ENCODE measurements around the gene ZNF716.
"Not testable (repeated sequence)": the region's sequence is repeated elsewhere in the genome, so short reads cannot be mapped to it uniquely, and the experiment has no call there.

Gene ZNF716

DNA sequence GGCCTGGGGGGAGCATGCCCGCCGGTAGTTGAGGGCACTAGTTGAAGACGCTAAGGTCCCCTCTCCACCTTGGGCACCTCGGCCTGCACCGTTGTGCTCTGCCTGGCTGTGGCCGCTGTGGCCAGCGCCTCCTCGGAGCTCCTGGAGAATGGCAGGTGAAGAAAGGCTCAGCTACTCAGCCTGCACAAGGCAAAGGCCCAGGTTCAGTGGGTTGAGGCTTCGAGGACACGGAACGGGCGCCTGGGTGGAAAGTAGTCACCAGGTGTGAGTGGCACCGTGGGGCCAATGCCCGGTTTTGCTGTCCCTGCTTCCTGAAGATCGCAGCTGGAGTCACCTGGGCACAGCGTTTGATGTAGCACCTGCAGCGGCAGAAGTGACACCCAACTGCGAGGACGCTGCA is 12.4 kb upstream of the ZNF716 start:
- in situ Hi-C loops (cut with HindIII; ENCODE audit: low pct_unique_long_range_greater_than_20kb, low sequenced_read_pairs), result no loop called here
- TF ChIP-seq JUND (IDR thresholded peaks at IDR 0.05; ENCODE audit: low read depth), result no peak
- no peak for DNase-seq (ENCODE audit: low read depth in 1 of 2, low spot score in 1 of 2)

DNA sequence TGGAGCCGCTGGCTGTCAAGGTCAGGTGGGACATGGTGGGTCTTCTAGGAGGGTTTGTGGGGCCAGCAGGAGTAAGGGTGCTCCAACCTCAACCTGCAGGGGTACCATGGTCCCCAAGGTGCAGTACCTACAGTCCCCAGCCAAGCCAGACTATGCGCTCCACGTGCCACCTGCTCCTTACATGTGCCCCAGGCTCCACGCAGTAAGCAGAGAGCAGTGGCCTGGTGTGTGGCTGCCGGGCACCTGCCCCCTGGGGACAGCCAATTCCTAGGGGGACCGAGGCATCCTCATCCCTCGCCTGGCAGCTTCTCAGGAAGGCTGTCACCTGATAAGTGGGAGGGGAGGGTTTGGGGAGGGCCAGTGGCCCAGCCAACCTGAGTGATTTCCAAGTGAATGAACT is 11.7 kb upstream of the ZNF716 start:
- TF ChIP-seq JUND (IDR thresholded peaks at IDR 0.05; ENCODE audit: low read depth), result no peak
- DNase-seq (ENCODE audit: low read depth in 1 of 2, low spot score in 1 of 2), result no peak
- in situ Hi-C loops (cut with HindIII; ENCODE audit: low pct_unique_long_range_greater_than_20kb, low sequenced_read_pairs), result no loop called here

DNA sequence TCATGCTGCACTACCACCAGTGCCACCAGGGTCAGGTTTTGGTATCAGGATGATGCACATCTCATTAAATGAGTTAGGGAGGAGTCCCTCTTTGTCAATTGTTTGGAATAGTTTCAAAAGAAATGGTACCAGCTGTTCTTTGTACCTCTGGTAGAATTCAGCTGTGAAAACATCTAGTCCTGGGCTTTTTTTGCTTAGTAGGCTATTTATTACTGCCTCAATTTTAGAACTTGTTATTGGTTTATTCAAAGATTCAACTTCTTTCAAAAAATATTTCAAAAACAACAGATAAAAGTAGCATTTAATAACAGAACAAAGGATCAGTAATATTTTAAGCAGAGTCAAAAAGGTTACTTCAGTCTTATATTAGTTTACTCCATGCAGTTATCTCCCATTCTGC is 6.4 kb upstream of the ZNF716 start:
- in situ Hi-C loops (cut with HindIII; ENCODE audit: low pct_unique_long_range_greater_than_20kb, low sequenced_read_pairs), result no loop called here
- no peak for TF ChIP-seq JUND (IDR thresholded peaks at IDR 0.05; ENCODE audit: low read depth)
- DNase-seq (ENCODE audit: low read depth in 1 of 2, low spot score in 1 of 2), result no peak

DNA sequence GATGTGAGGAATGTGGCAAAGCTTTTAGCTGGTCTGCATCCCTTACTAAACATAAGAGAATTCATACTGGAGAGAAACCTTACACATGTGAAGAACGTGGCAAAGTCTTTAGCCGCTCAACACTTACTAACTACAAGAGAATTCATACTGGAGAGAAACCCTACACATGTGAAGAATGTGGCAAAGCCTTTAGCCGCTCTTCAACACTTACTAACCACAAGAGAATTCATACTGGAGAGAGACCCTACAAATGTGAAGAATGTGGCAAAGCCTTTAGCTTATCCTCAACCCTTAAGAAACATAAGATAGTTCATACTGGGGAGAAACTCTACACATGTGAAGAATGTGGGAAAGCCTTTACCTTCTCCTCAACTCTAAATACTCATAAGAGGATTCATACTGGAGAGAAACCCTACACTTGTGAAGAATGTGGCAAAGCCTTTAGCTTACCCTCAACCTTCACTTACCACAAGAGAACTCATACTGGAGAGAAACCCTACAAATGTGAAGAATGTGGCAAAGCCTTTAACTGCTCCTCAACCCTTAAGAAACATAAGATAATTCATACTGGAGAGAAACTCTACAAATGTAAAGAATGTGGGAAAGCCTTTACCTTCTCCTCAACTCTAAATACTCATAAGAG is 19.3 kb downstream of the ZNF716 start:
- in situ Hi-C loops (cut with HindIII; ENCODE audit: low pct_unique_long_range_greater_than_20kb, low sequenced_read_pairs); DNase-seq (ENCODE audit: low read depth in 1 of 2, low spot score in 1 of 2): not testable (repeated sequence)

DNA sequence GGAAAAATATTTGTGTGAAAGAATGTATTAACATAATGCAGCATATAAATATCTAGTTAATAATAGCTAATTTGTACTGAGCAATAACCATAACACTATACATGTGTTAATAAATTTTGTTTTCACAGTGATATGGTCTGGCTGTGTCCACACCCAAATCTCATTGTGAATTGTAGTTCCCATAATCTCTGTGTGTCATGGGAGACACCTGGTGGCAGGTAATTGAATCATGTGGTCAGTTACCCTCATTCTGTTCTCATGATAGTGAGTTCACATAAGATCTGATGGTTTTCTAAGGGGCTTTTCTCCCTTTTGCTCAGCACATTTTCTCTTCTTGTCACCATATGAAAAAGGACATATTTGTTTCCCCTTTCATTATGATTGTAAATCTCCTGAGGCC is 30.3 kb downstream of the ZNF716 start:
- DNase-seq (ENCODE audit: low read depth in 1 of 2, low spot score in 1 of 2), result peak in 1 of 2 experiments; percentile 73
- in situ Hi-C loops (cut with HindIII; ENCODE audit: low pct_unique_long_range_greater_than_20kb, low sequenced_read_pairs), result not testable (repeated sequence)

DNA sequence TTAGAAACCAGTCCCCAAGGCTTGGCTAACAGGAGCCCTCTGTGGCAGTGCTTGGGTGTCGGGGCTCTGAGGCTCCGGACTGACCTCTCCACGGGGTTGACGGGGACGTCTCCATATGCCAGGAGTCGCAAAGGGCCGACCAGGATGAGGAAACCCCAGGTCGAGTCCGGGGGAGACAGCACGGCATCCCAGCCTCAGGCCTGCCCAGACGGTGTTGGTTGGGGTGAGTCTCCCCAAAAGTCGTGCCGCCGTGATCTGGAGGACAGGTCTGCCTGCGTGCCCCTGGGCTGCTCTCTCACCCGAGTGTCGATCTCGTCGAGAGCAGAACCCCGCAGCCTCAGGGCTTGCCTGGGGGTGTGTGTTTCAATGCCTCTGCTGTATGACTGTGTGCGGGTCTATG is 35.0 kb downstream of the ZNF716 start:
- in situ Hi-C loops (cut with HindIII; ENCODE audit: low pct_unique_long_range_greater_than_20kb, low sequenced_read_pairs); DNase-seq (ENCODE audit: low read depth in 1 of 2, low spot score in 1 of 2): not testable (repeated sequence)

DNA sequence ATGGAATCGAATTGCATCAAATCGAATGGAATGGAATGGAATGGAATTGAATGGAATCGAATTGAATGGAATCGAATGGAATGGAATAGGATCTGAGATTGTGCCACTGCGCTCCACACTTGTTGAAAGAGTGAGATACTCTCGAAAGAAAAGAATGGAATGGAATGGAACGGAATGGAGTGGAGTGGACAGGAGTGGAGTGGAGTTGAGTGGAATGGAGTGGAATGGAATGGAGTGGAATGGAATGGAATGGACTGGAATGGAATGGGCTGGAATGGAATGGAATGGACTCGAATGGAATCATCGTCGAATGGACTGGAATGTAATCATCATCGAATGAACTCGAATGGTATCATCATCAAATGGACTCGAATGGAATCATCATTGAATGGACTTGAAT is 38.0 kb downstream of the ZNF716 start:
- in situ Hi-C loops (cut with HindIII; ENCODE audit: low pct_unique_long_range_greater_than_20kb, low sequenced_read_pairs), result no loop called here
- no peak for DNase-seq (ENCODE audit: low read depth in 1 of 2, low spot score in 1 of 2)
- TF ChIP-seq JUND (IDR thresholded peaks at IDR 0.05; ENCODE audit: low read depth), result no peak

DNA sequence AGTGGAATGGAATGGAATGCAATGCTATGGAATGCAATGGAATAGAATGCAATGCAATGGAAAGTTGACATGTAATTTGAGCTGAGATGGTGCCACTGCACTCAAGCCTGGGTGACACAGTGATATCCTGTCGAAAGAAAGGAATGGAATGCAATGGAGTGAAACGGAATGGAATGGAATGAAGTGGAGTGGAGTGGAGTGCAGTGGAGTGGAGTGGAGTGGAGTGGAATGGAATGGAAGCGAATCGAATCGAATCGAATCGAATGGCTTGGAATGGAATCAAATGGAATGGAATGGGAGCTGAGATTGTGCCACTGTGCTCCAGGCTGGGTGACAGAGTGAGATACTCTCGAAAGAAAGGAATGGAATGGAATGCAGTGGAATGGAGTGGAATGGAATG is 45.1 kb downstream of the ZNF716 start:
- in situ Hi-C loops (cut with HindIII; ENCODE audit: low pct_unique_long_range_greater_than_20kb, low sequenced_read_pairs); DNase-seq (ENCODE audit: low read depth in 1 of 2, low spot score in 1 of 2): not testable (repeated sequence)

DNA sequence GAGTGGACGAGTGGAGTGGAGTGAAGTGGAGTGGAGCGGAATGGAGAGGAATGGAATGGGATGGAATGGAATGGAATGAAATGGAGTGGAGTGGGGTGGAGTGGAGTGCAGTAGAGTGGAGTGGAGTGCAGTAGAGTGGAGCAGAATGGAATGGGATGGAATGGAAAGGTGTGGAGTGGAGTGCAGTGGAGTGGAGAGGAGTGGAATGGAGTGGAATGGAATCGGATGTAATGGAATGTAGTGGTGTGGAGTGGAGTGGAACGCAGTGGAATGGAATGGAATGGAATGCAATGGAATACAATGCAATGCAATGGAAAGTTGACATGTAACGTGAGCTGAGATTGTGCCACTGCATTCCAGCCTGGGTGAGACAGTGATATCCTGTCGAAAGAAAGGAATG is 46.4 kb downstream of the ZNF716 start:
- in situ Hi-C loops (cut with HindIII; ENCODE audit: low pct_unique_long_range_greater_than_20kb, low sequenced_read_pairs), result no loop called here
- no peak for TF ChIP-seq JUND (IDR thresholded peaks at IDR 0.05; ENCODE audit: low read depth)
- no peak for DNase-seq (ENCODE audit: low read depth in 1 of 2, low spot score in 1 of 2)

DNA sequence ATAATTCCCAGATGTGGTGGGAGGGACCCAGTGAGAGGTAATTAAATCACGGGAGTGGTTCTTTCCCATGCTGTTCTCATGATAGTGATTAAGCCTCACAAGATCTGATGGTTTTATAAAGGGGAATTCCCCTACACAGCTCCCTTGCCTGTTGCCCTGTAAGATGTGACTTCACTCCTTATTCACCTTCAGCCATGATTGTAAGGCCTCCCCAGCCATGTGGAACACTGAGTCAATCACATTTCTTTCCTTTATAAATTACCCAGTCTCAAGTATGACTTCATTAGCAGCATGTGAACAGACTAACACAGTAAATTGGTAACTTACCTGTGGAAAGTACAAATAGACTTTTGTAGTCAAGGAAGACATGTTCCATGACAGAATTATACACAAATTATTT is 55.2 kb downstream of the ZNF716 start:
- DNase-seq (ENCODE audit: low read depth in 1 of 2, low spot score in 1 of 2), result no peak
- in situ Hi-C loops (cut with HindIII; ENCODE audit: low pct_unique_long_range_greater_than_20kb, low sequenced_read_pairs), result no loop called here
- no peak for TF ChIP-seq JUND (IDR thresholded peaks at IDR 0.05; ENCODE audit: low read depth)
